Measurements from ENCODE around the gene ZNF91.
"Not testable (repeated sequence)": the region's sequence is repeated elsewhere in the genome, so short reads cannot be mapped to it uniquely, and the experiment has no call there.

Gene ZNF91

GRCh38 chr19:23318941-23319340 lies 76.3 kb downstream of the ZNF91 start:
- DNase-seq (ENCODE audit: low read depth in 2 of 2) = not testable (repeated sequence)

- DNase-seq (ENCODE audit: low read depth in 2 of 2) = no peak
Observed at GRCh38 chr19:23318143-23318542, 77.1 kb downstream of the ZNF91 start.

- DNase-seq (ENCODE audit: low read depth in 2 of 2) = no peak
Observed at GRCh38 chr19:23315286-23315685, 80.0 kb downstream of the ZNF91 start.

- DNase-seq (ENCODE audit: low read depth in 2 of 2) = no peak
Observed at GRCh38 chr19:23314505-23315251, 80.6 kb downstream of the ZNF91 start.

- DNase-seq (ENCODE audit: low read depth in 2 of 2) = no peak
Observed at GRCh38 chr19:23313196-23313595, 82.1 kb downstream of the ZNF91 start.

- DNase-seq (ENCODE audit: low read depth in 2 of 2) = no peak
Observed at GRCh38 chr19:23312515-23312914, 82.8 kb downstream of the ZNF91 start.

- DNase-seq (ENCODE audit: low read depth in 2 of 2) = no peak
Observed at GRCh38 chr19:23311551-23311950, 83.7 kb downstream of the ZNF91 start.

GRCh38 chr19:23310729-23311211 lies 84.5 kb downstream of the ZNF91 start:
- DNase-seq (ENCODE audit: low read depth in 2 of 2) = no peak

GRCh38 chr19:23309926-23310325 lies 85.3 kb downstream of the ZNF91 start:
- DNase-seq (ENCODE audit: low read depth in 2 of 2) = no peak

- no peak for DNase-seq (ENCODE audit: low read depth in 2 of 2)
Observed at GRCh38 chr19:23305555-23305954, 89.7 kb downstream of the ZNF91 start.

GRCh38 chr19:23304238-23304637 lies 91.0 kb downstream of the ZNF91 start:
- no peak for DNase-seq (ENCODE audit: low read depth in 2 of 2)

GRCh38 chr19:23294141-23294540 lies 101.1 kb downstream of the ZNF91 start:
- no peak for DNase-seq (ENCODE audit: low read depth in 2 of 2)

GRCh38 chr19:23289966-23290365 lies 105.3 kb downstream of the ZNF91 start:
- DNase-seq (ENCODE audit: low read depth in 2 of 2) = not testable (repeated sequence)
